ENCODE data around the gene RPAP3. TPM values are rescaled to one million over a fixed set of nuclear protein-coding genes. Genes with fewer than 3 reads are reported as not detected.

Gene RPAP3
- polyA plus RNA-seq, 1 experiment = 28.2 TPM

GRCh38 chr12:47731723-47732122 lies 25.9 kb upstream of the RPAP3 start:
- CTCF ChIA-PET = interaction anchor here (0.6 to 5.9 kb wide), 3 partner anchors 11 to 27 kb away, joined by 3 to 52 read pairs (median 3); no protein-coding TSS in a partner anchor

GRCh38 chr12:47730341-47730744 lies 24.5 kb upstream of the RPAP3 start:
- Histone ChIP-seq H3K9me3 (ENCODE audit: control insufficient read depth, insufficient read depth, low read length) (no peaks in the 10 kb centered on the region), H3K27ac (ENCODE audit: low read depth, low read length) (no peak overlapping the region), H3K27me3 (ENCODE audit: control insufficient read depth, insufficient read depth, low read length) (no peaks in the 10 kb centered on the region), H3K4me3 (ENCODE audit: low read depth, low read length) (no peak overlapping the region)
- POLR2A ChIA-PET = no interaction called here
- no peak for TF ChIP-seq CTCF (IDR thresholded peaks at IDR 0.05; ENCODE audit: low read depth, low read length)
- CTCF ChIA-PET = interaction anchor here (2.1 to 5.9 kb wide), 2 partner anchors 13 to 15 kb away, joined by 7 to 52 read pairs; no protein-coding TSS in a partner anchor
- no peak for DNase-seq (ENCODE audit: low read depth, low spot score)

More at GRCh38 chr12:47731723-47732122, 25.9 kb upstream of the RPAP3 start:
- no peak for TF ChIP-seq CTCF (IDR thresholded peaks at IDR 0.05; ENCODE audit: low read depth, low read length)
- Histone ChIP-seq H3K9me3 (ENCODE audit: control insufficient read depth, insufficient read depth, low read length) (no peaks in the 10 kb centered on the region; the same call in 1 of the 2 replicates), H3K27me3 (ENCODE audit: control insufficient read depth, insufficient read depth, low read length) (no peaks in the 10 kb centered on the region), H3K4me3 (ENCODE audit: low read depth, low read length) (no peak overlapping the region), H3K27ac (ENCODE audit: low read depth, low read length) (no peak overlapping the region)
- POLR2A ChIA-PET = no interaction called here
- DNase-seq (ENCODE audit: low read depth, low spot score) = no peak

- Histone ChIP-seq H3K9me3 (ENCODE audit: control insufficient read depth, insufficient read depth, low read length) (peaks cover 3% of the 10 kb centered on the region; the same call in 1 of the 2 replicates), H3K27me3 (ENCODE audit: control insufficient read depth, insufficient read depth, low read length) (no peaks in the 10 kb centered on the region), H3K4me3 (ENCODE audit: low read depth, low read length) (no peak overlapping the region), H3K27ac (ENCODE audit: low read depth, low read length) (no peak overlapping the region)
- TF ChIP-seq CTCF (IDR thresholded peaks at IDR 0.05; ENCODE audit: low read depth, low read length) = no peak
- CTCF ChIA-PET = interaction anchor here (0.6 to 5.9 kb wide), 4 partner anchors 11 to 1604 kb away, joined by 3 to 52 read pairs (median 6); no protein-coding TSS in a partner anchor
- POLR2A ChIA-PET = no interaction called here
- DNase-seq (ENCODE audit: low read depth, low spot score) = no peak
These were observed 23.4 kb upstream of the RPAP3 start for GRCh38 chr12:47729233-47729632.

- no peaks in the 10 kb centered on the region for H3K27me3 ChIP-seq (ENCODE audit: control insufficient read depth, insufficient read depth, low read length)
- H3K27ac ChIP-seq (ENCODE audit: low read depth, low read length) = peak overlapping the region; percentile 70
- POLR2A ChIA-PET = no interaction called here
- TF ChIP-seq CTCF (IDR thresholded peaks at IDR 0.05; ENCODE audit: low read depth, low read length) = no peak
- H3K4me3 ChIP-seq (ENCODE audit: low read depth, low read length) = no peak overlapping the region
- H3K9me3 ChIP-seq (ENCODE audit: control insufficient read depth, insufficient read depth, low read length) = peaks cover 3% of the 10 kb centered on the region; the same call in 1 of the 2 replicates
- no peak for DNase-seq (ENCODE audit: low read depth, low spot score)
- CTCF ChIA-PET = interaction anchor here (0.9 to 4.4 kb wide), 6 partner anchors 10 to 113 kb away, joined by 4 to 28 read pairs (median 7); no protein-coding TSS in a partner anchor
These were observed 20.1 kb upstream of the RPAP3 start for GRCh38 chr12:47725893-47726292.

- Histone ChIP-seq H3K9me3 (ENCODE audit: control insufficient read depth, insufficient read depth, low read length) (peaks cover 3% of the 10 kb centered on the region; the same call in 1 of the 2 replicates), H3K27me3 (ENCODE audit: control insufficient read depth, insufficient read depth, low read length) (no peaks in the 10 kb centered on the region), H3K4me3 (ENCODE audit: low read depth, low read length) (no peak within 1 kb of the TSS), H3K27ac (ENCODE audit: low read depth, low read length) (peak within 1 kb of the TSS; percentile 70)
- CTCF ChIA-PET = interaction anchor here (0.9 to 4.4 kb wide), 7 partner anchors 9 to 114 kb away, joined by 4 to 28 read pairs (median 5); no protein-coding TSS in a partner anchor
- POLR2A ChIA-PET = no interaction called here
- no peak for TF ChIP-seq CTCF (IDR thresholded peaks at IDR 0.05; ENCODE audit: low read depth, low read length)
- DNase-seq (ENCODE audit: low read depth, low spot score) = no peak
These were observed 19.4 kb upstream of the RPAP3 start, which contains the start of gene ENDOU for GRCh38 chr12:47725091-47725772. Gene ENDOU, minus strand, starts transcription at chr12:47725490. Its CDS starts 77 bp downstream, at chr12:47725413.

Measured in AG04450 (cell line).